H1 (cell line): ENCODE data around the gene STK39. TPM values are rescaled to one million over a fixed set of nuclear protein-coding genes. Genes with fewer than 3 reads are reported as not detected.

Source experiments
- CTCF ChIA-PET: fragments of 300-600 bp; sonication (Branson Sonifier 250); formaldehyde crosslinking; loops from one replicate; lab custom pipeline; 2021; ENCODE audit not compliant: partially characterized antibody; lab: Charles Lee
- POLR2A ChIA-PET: fragments of 300-600 bp; sonication (Branson Sonifier 250); formaldehyde crosslinking; loops from one replicate; lab custom pipeline; 2021; ENCODE audit warnings: inconsistent platforms; ENCODE audit not compliant: partially characterized antibody; lab: Charles Lee
- DNase-seq, 2 experiments: peaks; one replicate each; pipeline versions ENCODE4 v3.0.0 to v3.0.0-alpha.2; 2010 to 2022; ENCODE audit warnings: low spot score in 2 of 2, low read depth in 1 of 2, mixed read lengths in 1 of 2
- FAIRE-seq: peaks from 2 replicates; lab custom pipeline; 2011; peaks lifted over from hg19 to GRCh38; lab: Jason Lieb, UNC
- H2AFZ ChIP-seq: 2 replicates; pipeline ENCODE4 v1.8.1; 2012; ENCODE audit warnings: low read length, inconsistent platforms
- H2AK5ac ChIP-seq: 2 replicates; pipeline ENCODE4 v1.6.1; 2013; ENCODE audit warnings: low read depth, low read length
- H2BK120ac ChIP-seq: replicated peaks from 2 replicates; pipeline ENCODE3; 2013; ENCODE audit warnings: low read depth, low read length, inconsistent platforms
- H2BK12ac ChIP-seq: 2 replicates; pipeline ENCODE4 v1.6.1; 2013; ENCODE audit warnings: low read depth, low read length
- H2BK15ac ChIP-seq: 2 replicates; pipeline ENCODE4 v1.6.1; 2013; ENCODE audit warnings: low read length
- H2BK20ac ChIP-seq: 2 replicates; pipeline ENCODE4 v1.6.1; 2013; ENCODE audit warnings: low read length
- H2BK5ac ChIP-seq: 2 replicates; pipeline ENCODE4 v1.6.1; 2013; ENCODE audit warnings: low read depth, low read length
- H3K14ac ChIP-seq: 2 replicates; pipeline ENCODE4 v1.6.1; 2013; ENCODE audit warnings: inconsistent platforms; ENCODE audit not compliant: insufficient read length
- H3K18ac ChIP-seq: 2 replicates; pipeline ENCODE4 v1.6.1; 2013; ENCODE audit warnings: low read length; ENCODE audit errors: extremely low read depth
- H3K23ac ChIP-seq: 2 replicates; pipeline ENCODE4 v1.6.1; 2013; ENCODE audit warnings: inconsistent platforms; ENCODE audit not compliant: insufficient read length
- H3K23me2 ChIP-seq: 2 replicates; pipeline ENCODE4 v1.6.1; 2013; ENCODE audit warnings: low read depth, low read length
- H3K27ac ChIP-seq: 2 replicates; pipeline ENCODE4 v1.6.1; 2011; ENCODE audit warnings: low read depth, low read length, inconsistent platforms
- H3K27me3 ChIP-seq, 4 experiments: replicated peaks in 1 of 4; 1 replicate in 1 of 4; 2 replicates in 3 of 4; pipeline versions ENCODE4 v1.6.1 to v1.8.1; 2011 to 2013; ENCODE audit warnings: low read length in 3 of 4, mild to moderate bottlenecking in 3 of 4, inconsistent platforms in 2 of 4, mixed read lengths in 2 of 4, moderate library complexity in 1 of 4; ENCODE audit not compliant: control insufficient read depth in 3 of 4, insufficient read depth in 3 of 4; ENCODE audit errors: extremely low read depth in 1 of 4
- H3K36me3 ChIP-seq, 4 experiments: 2 replicates each; pipeline versions ENCODE4 v1.6.1 to v1.8.1; 2011 to 2013; ENCODE audit warnings: mild to moderate bottlenecking in 4 of 4, low read length in 3 of 4, moderate library complexity in 2 of 4, control low read depth in 1 of 4, inconsistent platforms in 1 of 4; ENCODE audit not compliant: insufficient read depth in 4 of 4, control insufficient read depth in 2 of 4
- H3K4ac ChIP-seq: replicated peaks from 2 replicates; pipeline ENCODE3; 2013; ENCODE audit warnings: low read length, low read depth, mixed read lengths, inconsistent platforms; ENCODE audit not compliant: insufficient read length
- H3K4me1 ChIP-seq, 4 experiments: replicated peaks in 1 of 4; 1 replicate in 1 of 4; 2 replicates in 3 of 4; pipeline versions ENCODE4 v1.6.1 to v1.8.1; 2011 to 2013; ENCODE audit warnings: low read length in 3 of 4, inconsistent platforms in 2 of 4, mixed read lengths in 1 of 4; ENCODE audit not compliant: insufficient read depth in 4 of 4, control insufficient read depth in 3 of 4
- H3K4me2 ChIP-seq, 2 experiments: 2 replicates each; pipeline versions ENCODE4 v1.6.1 to v1.8.1; 2011 to 2013; ENCODE audit warnings: low read depth in 2 of 2, low read length in 2 of 2, control low read depth in 1 of 2, inconsistent platforms in 1 of 2, mild to moderate bottlenecking in 1 of 2; ENCODE audit not compliant: insufficient read depth in 1 of 2
- H3K4me3 ChIP-seq, 4 experiments: fragments of 200-600, 300-600 bp in 1 of 4; sonication (generic), shearing (Covaris generic), sonication (Bioruptor Twin) in 1 of 4; 2 replicates each; pipeline versions ENCODE4 v1.5.1 to v1.8.1; 2011 to 2016; ENCODE audit warnings: low read length in 4 of 4, low read depth in 3 of 4, control low read depth in 2 of 4, inconsistent platforms in 2 of 4, mild to moderate bottlenecking in 2 of 4, mixed read lengths in 1 of 4, moderate library complexity in 1 of 4; ENCODE audit not compliant: insufficient read depth in 2 of 4; ENCODE audit errors: extremely low read depth in 1 of 4
- H3K56ac ChIP-seq: replicated peaks from 2 replicates; pipeline ENCODE3; 2013; ENCODE audit warnings: low read depth, mild to moderate bottlenecking, mixed read lengths, low read length, inconsistent platforms; ENCODE audit not compliant: insufficient read length
- H3K79me1 ChIP-seq: 2 replicates; pipeline ENCODE4 v1.6.1; 2013; ENCODE audit warnings: low read depth, low read length, control low read depth
- H3K79me2 ChIP-seq, 2 experiments: 2 replicates each; pipeline versions ENCODE4 v1.6.1 to v1.8.1; 2012 to 2013; ENCODE audit warnings: low read length in 2 of 2, mild to moderate bottlenecking in 2 of 2, inconsistent platforms in 1 of 2; ENCODE audit not compliant: insufficient read depth in 2 of 2, control insufficient read depth in 1 of 2
- H3K9ac ChIP-seq, 4 experiments: replicated peaks in 1 of 4; 1 replicate in 1 of 4; 2 replicates in 3 of 4; pipeline versions ENCODE4 v1.6.1 to v1.8.1; 2011 to 2013; ENCODE audit warnings: low read depth in 3 of 4, low read length in 3 of 4, control low read depth in 2 of 4, mild to moderate bottlenecking in 2 of 4, moderate library complexity in 2 of 4, inconsistent platforms in 1 of 4; ENCODE audit errors: extremely low read depth in 1 of 4
- H3K9me3 ChIP-seq, 2 experiments: 2 replicates each; pipeline versions ENCODE4 v1.6.1 to v1.8.1; 2012 to 2013; ENCODE audit warnings: mild to moderate bottlenecking in 2 of 2, moderate library complexity in 2 of 2, control low read depth in 1 of 2, inconsistent platforms in 1 of 2, low read depth in 1 of 2, low read length in 1 of 2, mixed read lengths in 1 of 2; ENCODE audit not compliant: insufficient read depth in 2 of 2
- H4K20me1 ChIP-seq, 2 experiments: replicated peaks in 1 of 2; 2 replicates each; pipeline versions ENCODE3 to v1.8.1; 2011 to 2013; ENCODE audit warnings: inconsistent platforms in 2 of 2, low read length in 2 of 2, mild to moderate bottlenecking in 1 of 2; ENCODE audit not compliant: insufficient read depth in 2 of 2, control insufficient read depth in 1 of 2
- H4K5ac ChIP-seq: 2 replicates; pipeline ENCODE4 v1.6.1; 2013; ENCODE audit warnings: low read length, low read depth, mixed read lengths, inconsistent platforms; ENCODE audit not compliant: insufficient read length
- H4K8ac ChIP-seq: 2 replicates; pipeline ENCODE4 v1.8.0; 2013; ENCODE audit warnings: mild to moderate bottlenecking, moderate library complexity, low read length, inconsistent platforms; ENCODE audit not compliant: insufficient read depth; ENCODE audit errors: extremely low read depth
- H4K91ac ChIP-seq: replicated peaks from 2 replicates; pipeline ENCODE3; 2013; ENCODE audit warnings: low read length, mixed read lengths, inconsistent platforms; ENCODE audit not compliant: insufficient read length
- CHD1 ChIP-seq: IDR thresholded peaks from 2 replicates; pipeline ENCODE4 v1.6.1; 2012; ENCODE audit warnings: low read depth, low read length, improper control_type of control experiment
- CREB1 ChIP-seq: IDR thresholded peaks from 2 replicates; pipeline ENCODE4 v1.6.1; 2012; ENCODE audit warnings: inconsistent platforms
- HDAC2 ChIP-seq, 2 experiments: fragments of 300-600 bp in 1 of 2; sonication (generic) in 1 of 2; IDR thresholded peaks; 2 replicates each; pipeline ENCODE4 v1.6.1; 2011 to 2012; ENCODE audit warnings: low read depth in 2 of 2, low read length in 2 of 2, mild to moderate bottlenecking in 2 of 2, moderate library complexity in 2 of 2, borderline replicate concordance in 1 of 2, inconsistent platforms in 1 of 2
- JUND ChIP-seq: IDR thresholded peaks from 2 replicates; pipeline ENCODE4 v1.6.1; 2011; ENCODE audit warnings: mild to moderate bottlenecking, improper control_type of control experiment, low read length
- KDM1A ChIP-seq: fragments of 200-600, 300-600 bp; sonication (generic); IDR thresholded peaks from 2 replicates; pipeline ENCODE4 v1.7.1; 2016; ENCODE audit warnings: mild to moderate bottlenecking, low read length, borderline replicate concordance
- KDM5A ChIP-seq: fragments of 200-600 bp; IDR thresholded peaks from 2 replicates; pipeline ENCODE4 v1.7.1; 2012; ENCODE audit warnings: mild to moderate bottlenecking, low read length, inconsistent platforms, mixed read lengths
- POU5F1 ChIP-seq: IDR thresholded peaks from 2 replicates; pipeline ENCODE4 v1.6.1; 2011; ENCODE audit warnings: low read depth, mild to moderate bottlenecking, low read length, moderate library complexity
- RFX5 ChIP-seq: IDR thresholded peaks from 2 replicates; pipeline ENCODE4 v1.6.1; 2011; ENCODE audit warnings: low read depth, low read length, improper control_type of control experiment, borderline replicate concordance
- RXRA ChIP-seq: IDR thresholded peaks from 2 replicates; pipeline ENCODE4 v1.6.1; 2011; ENCODE audit warnings: low read depth, mild to moderate bottlenecking, low read length, moderate library complexity; ENCODE audit not compliant: insufficient read depth
- SP4 ChIP-seq: IDR thresholded peaks from 2 replicates; pipeline ENCODE4 v1.6.1; 2012; ENCODE audit warnings: low read length, inconsistent platforms
- WGBS, 2 experiments: shearing (Covaris generic) in 1 of 2; methylation state at CpG; one replicate each; pipeline versions ENCODE4 v1.1.6 to v1.1.7; 2013 to 2015; ENCODE audit warnings: low lambda C conversion rate in 2 of 2, mixed read lengths in 2 of 2, inconsistent platforms in 1 of 2, low coverage in 1 of 2, missing lambda C conversion rate in 1 of 2; ENCODE audit not compliant: insufficient replicate concordance in 2 of 2, insufficient coverage in 1 of 2, insufficient read length in 1 of 2; ENCODE audit errors: extremely low coverage in 1 of 2, missing lambda C conversion rate in 1 of 2; 5-methylcytosine and 5-hydroxymethylcytosine counted together
- polyA plus RNA-seq, 7 experiments: library from polyadenylated mRNA; depleted of rRNA in 3 of 7; stranded (reverse) in 5 of 7; unstranded in 2 of 7; fragments of >200 nt in 5 of 7; fragments of 200-250 nt in 2 of 7; gene quantifications; 1 replicate in 5 of 7; 2 replicates in 1 of 7; 4 replicates in 1 of 7; pipeline versions ENCODE4 v1.2.1 to v1.2.3, GENCODE V29; 2011 to 2013; ENCODE audit warnings: missing spikeins in 2 of 7, mixed read lengths in 2 of 7
- total RNA-seq: library from RNA; stranded (reverse); fragmentation: NEBNext Ultra II Directional; extraction: Animal tissue kit (Norgen Biotek cat#: 25700); gene quantifications from 2 replicates; pipeline ENCODE4 v1.2.1, GENCODE V29; 2021

The STK39 gene
- total and polyA plus RNA-seq, 2 of the 8 experiments (the other 6 are each of a cell fraction or from before 2014, with no cell fraction given) = 13.7 to 23.8 TPM

GRCh38 chr2:168152902-168153530, 94.4 kb downstream of the STK39 start:
- H3K27me3 ChIP-seq = no peaks in the 10 kb centered on the region
- POLR2A ChIA-PET = no interaction called here
- DNase-seq (no peak), FAIRE-seq (no peak)
- peaks cover 0 to 3% (median 2%) of the 10 kb centered on the region in 4 experiments; a peak in 2 of 7 replicates for H3K4me1 ChIP-seq
- H3K79me2 ChIP-seq = no peaks in the 10 kb centered on the region
- H4K20me1 ChIP-seq = no peaks in the 10 kb centered on the region
- H3K56ac ChIP-seq = no peak overlapping the region
- H2AFZ ChIP-seq = no peak overlapping the region
- H3K9me3 ChIP-seq = no peaks in the 10 kb centered on the region
- H3K18ac ChIP-seq = no peak overlapping the region
- H4K8ac ChIP-seq = no peak overlapping the region
- TF ChIP-seq KDM5A (no peak), CHD1 (no peak), HDAC2 (IDR thresholded peaks at IDR 0.05; ENCODE audit: borderline replicate concordance in 1 of 2, low read depth in 2 of 2, low read length in 2 of 2) (no peak), RFX5 (no peak), KDM1A (no peak), RXRA (no peak), CREB1 (no peak), SP4 (no peak), POU5F1 (no peak), JUND (no peak)
- H3K4me3 ChIP-seq = no peak overlapping the region
- H3K4me2 ChIP-seq = no peak overlapping the region
- H3K14ac ChIP-seq = no peak overlapping the region
- CTCF ChIA-PET = interaction anchor here (0.8 kb wide), 1 partner anchor 32 kb away, joined by 3 read pairs; no protein-coding TSS in a partner anchor
- H3K4ac ChIP-seq = no peak overlapping the region
- H3K36me3 ChIP-seq = no peaks in the 10 kb centered on the region; a peak in 1 of 8 replicates
- WGBS, 2 experiments = 88% methylated on average over 2 of the region's 2 CpGs; no CpG with 5 or more reads in 1 of the 2 experiments
- H2AK5ac ChIP-seq = no peak overlapping the region
- H4K5ac ChIP-seq = no peak overlapping the region
- H3K9ac ChIP-seq = no peak overlapping the region
- no peak overlapping the region for H3K23ac ChIP-seq
- H3K23me2 ChIP-seq = no peaks in the 10 kb centered on the region
- no peak overlapping the region for H3K27ac ChIP-seq
- no peak overlapping the region for H2BK20ac ChIP-seq
- no peak overlapping the region for H2BK120ac ChIP-seq
- H2BK12ac ChIP-seq = no peak overlapping the region
- no peak overlapping the region for H4K91ac ChIP-seq
- H3K79me1 ChIP-seq = no peaks in the 10 kb centered on the region
- H2BK5ac ChIP-seq = no peak overlapping the region
- H2BK15ac ChIP-seq = no peak overlapping the region
